Ascending aorta (tissue), 2 donors: ENCODE data around the gene FARP2. TPM values are rescaled to one million over a fixed set of nuclear protein-coding genes. Genes with fewer than 3 reads are reported as not detected.
A peak's percentile ranks its signal among the peaks of the same experiment; 100 is the strongest.

Source experiments
- DNase-seq, 2 donors: peaks; one replicate each; pipeline ENCODE4 v3.0.0-alpha.2; 2019; ENCODE audit warnings: low spot score in 2 of 2
- H3K27ac ChIP-seq, 2 donors: fragments of 200-600 bp; sonication (generic); one replicate each; pipeline ENCODE4 v1.5.1; 2016 to 2017; ENCODE audit warnings: mild to moderate bottlenecking in 1 of 2
- H3K27me3 ChIP-seq: fragments of 200-600 bp; sonication (generic); one replicate; pipeline ENCODE4 v1.5.1; 2017
- H3K36me3 ChIP-seq, 2 donors: fragments of 200-600 bp; sonication (generic); one replicate each; pipeline ENCODE4 v1.5.1; 2016
- H3K4me1 ChIP-seq, 2 donors: fragments of 200-600 bp; sonication (generic); one replicate each; pipeline ENCODE4 v1.5.1; 2016 to 2017; ENCODE audit warnings: mild to moderate bottlenecking in 1 of 2
- H3K4me3 ChIP-seq, 2 donors: fragments of 200-600 bp; sonication (generic); one replicate each; pipeline ENCODE4 v1.5.1; 2016 to 2017; ENCODE audit warnings: mild to moderate bottlenecking in 1 of 2
- H3K9me3 ChIP-seq, 2 donors: fragments of 200-600 bp; sonication (generic); one replicate each; pipeline ENCODE4 v1.5.1; 2016
- intact Hi-C: fragments of 100-400 bp; cut with DNase I; formaldehyde crosslinking; loops from one replicate; pipeline ENCODE4 v1.15.1; 2023
- total RNA-seq: library from RNA; depleted of rRNA; stranded (reverse); fragments of >200 nt; gene quantifications from one replicate; pipeline ENCODE4 v1.1.0, GENCODE V29; 2016
- TF ChIP-seq, protein P1 (sequence below), 3 experiments: fragments of 200-600 bp in 2 of 3; fragments of 450-650 bp in 1 of 3; sonication (generic) in 2 of 3; IDR thresholded peaks; one replicate each; pipeline ENCODE4 v1.5.1; 2016 to 2019; ENCODE audit warnings: antibody characterized with exemption in 3 of 3, mild to moderate bottlenecking in 1 of 3, moderate library complexity in 1 of 3

FARP2 gene
- total RNA-seq, 1 donor from 2014 or later = 19.6 TPM

DNA sequence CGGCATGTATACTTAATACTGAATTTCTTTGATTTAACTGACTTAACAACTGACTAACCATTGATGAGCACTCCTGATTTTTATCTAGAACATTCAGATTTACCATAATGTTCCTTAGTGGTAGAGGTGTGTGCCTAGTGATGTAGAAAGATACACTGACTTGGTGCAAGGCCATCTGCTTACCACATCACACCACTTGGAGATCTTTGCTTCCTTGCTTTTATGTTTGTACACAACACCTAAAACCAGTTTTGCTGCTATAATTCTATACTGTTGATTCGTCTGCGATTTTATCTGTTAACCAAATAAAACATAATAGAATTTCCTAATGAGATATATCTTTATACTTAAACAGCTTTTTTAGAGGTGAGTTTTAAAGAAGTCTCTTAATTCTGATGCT lies 3.9 kb upstream of the FARP2 start:
- intact Hi-C loops = loop anchor here (10.0 kb wide), 1 partner anchor 383 kb away; the partner anchor contains the start of gene D2HGDH
- TF ChIP-seq, protein P1, sequence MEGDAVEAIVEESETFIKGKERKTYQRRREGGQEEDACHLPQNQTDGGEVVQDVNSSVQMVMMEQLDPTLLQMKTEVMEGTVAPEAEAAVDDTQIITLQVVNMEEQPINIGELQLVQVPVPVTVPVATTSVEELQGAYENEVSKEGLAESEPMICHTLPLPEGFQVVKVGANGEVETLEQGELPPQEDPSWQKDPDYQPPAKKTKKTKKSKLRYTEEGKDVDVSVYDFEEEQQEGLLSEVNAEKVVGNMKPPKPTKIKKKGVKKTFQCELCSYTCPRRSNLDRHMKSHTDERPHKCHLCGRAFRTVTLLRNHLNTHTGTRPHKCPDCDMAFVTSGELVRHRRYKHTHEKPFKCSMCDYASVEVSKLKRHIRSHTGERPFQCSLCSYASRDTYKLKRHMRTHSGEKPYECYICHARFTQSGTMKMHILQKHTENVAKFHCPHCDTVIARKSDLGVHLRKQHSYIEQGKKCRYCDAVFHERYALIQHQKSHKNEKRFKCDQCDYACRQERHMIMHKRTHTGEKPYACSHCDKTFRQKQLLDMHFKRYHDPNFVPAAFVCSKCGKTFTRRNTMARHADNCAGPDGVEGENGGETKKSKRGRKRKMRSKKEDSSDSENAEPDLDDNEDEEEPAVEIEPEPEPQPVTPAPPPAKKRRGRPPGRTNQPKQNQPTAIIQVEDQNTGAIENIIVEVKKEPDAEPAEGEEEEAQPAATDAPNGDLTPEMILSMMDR (IDR thresholded peaks at IDR 0.05) = no peak
- no peak for DNase-seq
- no peak overlapping the region for H3K4me3 ChIP-seq
- no peaks in the 10 kb centered on the region for H3K9me3 ChIP-seq
- H3K27me3 ChIP-seq = no peaks in the 10 kb centered on the region
- H3K4me1 ChIP-seq = peaks cover under 1 to 8% of the 10 kb centered on the region in 2 donors
- no peak overlapping the region for H3K27ac ChIP-seq
- peaks cover 47 to 60% of the 10 kb centered on the region in 2 donors for H3K36me3 ChIP-seq

DNA sequence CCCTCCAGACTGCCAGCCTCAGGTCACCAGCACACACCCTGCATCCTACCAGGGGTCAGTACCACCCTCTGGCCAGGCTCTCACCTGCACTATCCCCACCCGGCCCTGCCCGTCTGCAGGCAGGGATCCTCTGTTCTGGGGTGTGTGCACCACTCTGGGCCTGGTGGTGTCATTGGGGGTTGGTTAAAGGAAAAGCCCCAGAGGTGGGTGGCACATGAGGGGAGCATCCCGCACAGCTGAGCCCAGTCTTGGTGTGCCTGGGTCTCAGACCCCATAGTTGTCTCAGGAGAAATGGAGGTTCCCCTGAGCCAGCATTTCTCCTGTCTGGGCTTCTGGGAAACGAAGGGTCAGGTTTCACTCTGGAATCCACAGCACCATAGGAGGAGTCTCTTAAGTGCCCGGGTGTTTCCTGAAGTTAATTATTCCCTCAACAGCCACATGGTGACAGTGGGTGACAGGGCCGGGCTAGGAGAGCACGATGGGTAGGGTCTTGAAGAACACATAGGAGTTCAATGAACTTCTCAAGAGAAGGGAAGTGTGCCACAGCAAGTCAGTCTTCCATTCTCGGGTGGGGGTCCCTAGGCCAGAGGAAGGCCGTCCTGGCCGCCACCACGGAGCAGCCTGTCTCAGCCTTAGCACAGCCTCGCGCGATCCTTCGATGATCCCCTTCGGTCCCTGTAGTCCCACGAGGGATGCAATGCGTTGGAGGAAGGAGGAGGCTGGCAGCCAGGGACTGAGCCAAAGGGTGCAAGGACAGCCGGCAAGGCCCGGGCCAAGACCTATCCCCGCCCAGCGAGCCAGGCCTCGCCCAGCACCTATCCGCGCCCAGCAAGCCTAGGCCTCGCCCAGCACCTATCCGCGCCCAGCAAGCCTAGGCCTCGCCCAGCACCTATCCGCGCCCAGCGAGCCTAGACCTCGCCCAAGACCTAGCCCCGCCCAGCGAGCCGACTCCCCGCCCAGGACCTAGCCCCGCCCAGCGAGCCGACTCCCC lies 1.1 kb upstream of the FARP2 start:
- H3K27ac ChIP-seq = peak overlapping the region; percentile 75 to 84
- peaks cover 20 to 33% of the 10 kb centered on the region in 2 donors for H3K36me3 ChIP-seq
- peak overlapping the region; percentile 34 to 36 for H3K4me3 ChIP-seq
- no peaks in the 10 kb centered on the region for H3K9me3 ChIP-seq
- TF ChIP-seq, protein P1 (IDR thresholded peaks at IDR 0.05) = peak in 1 of 3 experiments; percentile 7
- H3K4me1 ChIP-seq = peaks cover 8 to 31% of the 10 kb centered on the region in 2 donors
- DNase-seq = peak; percentile 51 to 90
- H3K27me3 ChIP-seq = no peaks in the 10 kb centered on the region
- intact Hi-C loops = loop anchor here (5.0 to 10.0 kb wide), 2 partner anchors 152 to 380 kb away; partner anchors contain the start of genes D2HGDH and STK25

DNA sequence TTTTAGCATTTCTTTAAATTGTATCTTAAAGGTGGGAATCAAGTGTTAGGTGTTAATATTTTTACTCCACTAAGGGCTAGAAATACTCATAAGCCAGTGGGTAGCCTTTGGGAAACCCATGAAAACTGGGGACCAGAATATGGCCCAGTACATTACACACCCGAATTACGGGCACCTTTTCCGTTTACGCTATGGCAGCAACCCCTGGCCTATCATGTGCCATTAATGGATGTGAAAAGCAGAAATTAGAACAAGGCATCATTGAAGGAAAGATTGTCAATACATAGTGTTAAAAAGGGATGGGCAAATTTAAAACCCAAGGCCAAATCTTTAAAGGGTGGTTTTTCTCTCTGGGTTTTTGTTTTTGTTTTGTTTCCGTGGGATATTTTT lies 781 bp downstream of the FARP2 start:
- Histone ChIP-seq H3K9me3 (no peaks in the 10 kb centered on the region), H3K36me3 (peaks cover under 1 to 14% of the 10 kb centered on the region in 2 donors), H3K27ac (peak overlapping the region; percentile 90), H3K4me1 (peaks cover 8 to 31% of the 10 kb centered on the region in 2 donors), H3K27me3 (no peaks in the 10 kb centered on the region), H3K4me3 (peak overlapping the region; percentile 69 to 79)
- DNase-seq = no peak
- intact Hi-C loops = loop anchor here (1.0 to 10.0 kb wide), 7 partner anchors 22 to 378 kb away; partner anchors contain the start of genes ATG4B, D2HGDH, HDLBP and SEPTIN2
- TF ChIP-seq, protein P1 (IDR thresholded peaks at IDR 0.05) = no peak

DNA sequence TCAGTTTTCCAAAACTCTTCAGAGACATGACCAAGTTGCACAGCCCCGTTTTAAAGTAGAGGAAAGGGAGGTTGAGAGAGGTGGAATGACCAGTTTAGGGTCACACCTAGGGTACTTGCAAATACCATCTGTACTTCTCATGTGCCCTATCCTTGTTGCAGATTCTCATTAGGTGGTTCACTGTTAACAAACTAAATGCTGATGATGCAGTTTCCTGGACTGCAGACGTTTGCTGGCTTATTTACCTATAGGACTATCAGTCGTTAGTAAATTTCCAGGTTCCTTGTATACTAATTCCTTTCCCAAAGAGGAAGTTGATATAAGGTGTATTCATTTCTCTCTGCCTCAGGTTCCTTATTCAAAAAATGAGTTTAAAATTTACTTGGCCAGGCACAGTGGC lies 1.4 kb downstream of the FARP2 start:
- Histone ChIP-seq H3K4me3 (peak overlapping the region; percentile 69 to 79), H3K4me1 (peaks cover 8 to 31% of the 10 kb centered on the region in 2 donors), H3K9me3 (no peaks in the 10 kb centered on the region), H3K27me3 (no peaks in the 10 kb centered on the region), H3K27ac (no peak overlapping the region), H3K36me3 (peaks cover 0 to 7% of the 10 kb centered on the region in 2 donors)
- TF ChIP-seq, protein P1 (IDR thresholded peaks at IDR 0.05) = no peak
- intact Hi-C loops = loop anchor here (2.0 to 10.0 kb wide), 3 partner anchors 85 to 377 kb away; partner anchors contain the start of genes D2HGDH and STK25
- DNase-seq = no peak

DNA sequence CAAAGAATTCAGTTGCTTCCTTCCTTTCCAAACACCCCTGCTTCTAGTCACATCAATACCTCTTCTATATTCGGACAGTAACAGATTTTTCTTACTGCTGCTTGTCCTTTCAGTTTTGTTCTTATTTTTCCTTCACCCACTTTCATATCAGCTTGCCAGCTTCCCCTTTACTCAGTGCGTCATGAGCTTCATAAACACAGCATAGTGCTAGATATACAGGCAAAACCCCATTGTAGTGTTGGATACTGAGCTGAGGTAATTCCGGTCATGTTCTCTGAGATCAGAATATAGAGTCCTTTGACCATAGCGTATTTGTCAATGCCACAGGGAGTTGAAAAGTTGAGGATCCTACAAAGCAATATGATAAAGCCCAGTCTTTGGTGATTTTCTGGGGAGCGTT lies 2.4 kb downstream of the FARP2 start:
- no peaks in the 10 kb centered on the region for H3K36me3 ChIP-seq
- peak overlapping the region in 1 of 2 donors; percentile 79 for H3K4me3 ChIP-seq
- peaks cover 8 to 35% of the 10 kb centered on the region in 2 donors for H3K4me1 ChIP-seq
- DNase-seq = no peak
- no peak overlapping the region for H3K27ac ChIP-seq
- H3K9me3 ChIP-seq = no peaks in the 10 kb centered on the region
- no peaks in the 10 kb centered on the region for H3K27me3 ChIP-seq
- TF ChIP-seq, protein P1 (IDR thresholded peaks at IDR 0.05) = no peak
- intact Hi-C loops = loop anchor here (5.0 to 10.0 kb wide), 2 partner anchors 149 to 376 kb away; partner anchors contain the start of genes D2HGDH and STK25
